K562 treated with DMSO at 1 percent for 24 hours (cell line): ENCODE measurements around the gene TENT5C. TPM values are rescaled to one million over a fixed set of nuclear protein-coding genes. Genes with fewer than 3 reads are reported as not detected.

Source experiments
- total RNA-seq: library from RNA; unstranded; fragments of 300-600 nt; gene quantifications from 2 replicates; pipeline ENCODE4 v1.2.3, GENCODE V29; 2022; ENCODE audit warnings: low read depth; ENCODE audit not compliant: insufficient read depth

Gene TENT5C
- 8.5 and 9.0 TPM in 2 replicates for total RNA-seq

GRCh38 chr1:117605774-117606648, at the start of gene TENT5C:
TSS of gene TENT5C (plus strand) at chr1:117606048. CDS start at chr1:117622869, 16,821 bp downstream.

Other genes with a start within 250 kb of the TENT5C start
- 18.8 and 21.9 TPM in 2 replicates for gene MAN1A2, start 238.6 kb upstream of the TENT5C start, total RNA-seq